GM19452 (cell line): Measurements from ENCODE around the gene MAMLD1.

ENCODE experiments used
- ATAC-seq: cut with Tn5 transposase; IDR thresholded peaks from one replicate; pipeline ENCODE4 v1.9.1; 2021; ENCODE audit not compliant: unreplicated experiment

MAMLD1 gene

DNA sequence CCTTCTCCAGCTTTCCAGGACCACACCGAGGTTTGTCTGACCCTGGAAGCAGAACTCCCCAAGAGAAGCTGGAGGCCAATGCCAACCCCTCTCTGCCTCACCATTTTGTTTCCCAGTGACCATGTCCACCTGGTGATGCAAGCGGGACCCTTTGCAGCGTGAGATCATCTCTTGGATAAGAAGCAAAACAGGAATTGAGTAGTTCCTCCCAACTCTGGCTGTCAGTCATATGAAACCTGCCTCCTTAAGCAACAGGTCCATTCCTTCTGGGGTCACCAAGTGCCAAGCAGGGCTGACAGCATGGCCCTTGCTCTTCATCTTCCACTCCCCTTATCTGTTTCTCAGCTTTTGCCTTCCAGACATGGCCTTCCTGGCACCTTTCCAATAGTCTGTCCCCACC is 164.0 kb downstream of the MAMLD1 start:
- no peak for ATAC-seq

DNA sequence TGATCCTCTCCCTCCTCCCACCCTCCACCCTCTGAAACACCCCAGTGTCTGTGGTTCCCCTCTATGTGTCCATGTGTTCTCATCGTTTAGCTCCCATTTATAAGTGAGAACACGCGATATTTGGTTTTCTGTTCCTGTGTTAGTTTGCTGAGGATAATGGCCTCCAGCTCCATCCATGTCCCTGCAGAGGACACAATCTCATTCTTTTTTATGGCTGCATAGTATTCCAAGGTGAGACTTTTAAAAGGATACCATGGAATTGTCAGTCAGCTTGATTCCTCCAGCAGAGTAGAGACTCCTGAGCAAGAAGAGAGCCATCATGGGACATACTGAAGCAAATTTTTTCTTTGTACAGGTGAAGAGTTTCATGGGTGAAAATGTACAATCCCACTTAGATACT is 166.5 kb downstream of the MAMLD1 start:
- ATAC-seq: no peak

DNA sequence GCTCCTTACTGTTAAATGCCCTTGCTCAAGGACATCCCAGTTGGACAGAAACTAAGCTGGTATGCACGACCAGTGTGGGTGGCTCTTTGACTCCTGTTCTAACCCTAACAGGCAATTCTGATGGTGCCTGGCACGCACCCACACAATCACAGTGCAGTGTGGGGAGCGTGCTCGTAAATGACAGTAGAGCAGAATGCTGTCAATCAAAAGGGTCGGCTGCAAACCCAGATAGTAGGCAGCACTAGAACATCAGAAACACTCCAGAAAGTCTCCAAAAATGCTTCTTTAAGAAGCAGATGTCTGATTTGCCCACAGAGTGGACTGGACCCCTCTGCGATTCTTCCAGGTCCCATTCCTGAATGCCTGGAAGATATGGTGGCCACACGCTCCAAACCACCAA is 167.7 kb downstream of the MAMLD1 start:
- no peak for ATAC-seq

DNA sequence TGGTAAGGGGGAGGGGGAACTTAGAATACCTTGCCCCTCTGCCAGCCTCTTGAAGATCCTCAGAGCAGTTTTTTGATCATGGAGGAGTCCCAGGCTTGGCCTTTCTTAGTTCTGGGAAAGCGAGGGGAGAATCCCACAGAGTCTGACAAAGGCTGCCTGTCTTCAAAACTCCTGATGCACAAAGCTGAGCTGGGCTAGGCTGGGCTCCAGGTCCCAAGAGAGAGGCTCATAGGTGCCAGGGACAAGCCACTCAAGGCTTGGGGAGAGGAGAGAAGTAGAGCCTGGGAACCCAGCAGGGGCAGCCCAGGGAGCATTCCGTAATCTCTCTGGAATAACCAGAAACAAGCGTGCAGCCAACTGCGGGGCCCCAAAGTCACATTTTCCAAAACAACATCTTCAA is 168.3 kb downstream of the MAMLD1 start:
- ATAC-seq: no peak

DNA sequence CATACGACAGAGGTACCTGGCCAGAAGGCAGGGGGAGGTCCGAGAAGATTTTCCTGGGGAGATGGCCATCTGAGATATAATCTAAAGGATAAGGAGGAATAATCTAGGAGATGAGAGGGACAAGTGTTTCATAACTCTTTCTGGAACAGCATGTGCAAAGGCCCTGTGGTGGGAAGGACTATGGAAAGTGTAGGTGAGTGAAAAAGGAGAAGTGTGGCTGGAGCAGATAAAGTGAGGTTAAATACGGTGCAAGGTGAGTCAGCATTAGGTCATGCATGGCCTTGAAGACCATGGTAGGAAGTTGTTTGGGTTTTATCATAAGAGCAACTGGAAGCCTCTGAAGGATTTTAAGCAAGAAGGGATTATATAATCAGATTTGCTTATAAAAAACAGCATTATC is 170.7 kb downstream of the MAMLD1 start:
- ATAC-seq: no peak

DNA sequence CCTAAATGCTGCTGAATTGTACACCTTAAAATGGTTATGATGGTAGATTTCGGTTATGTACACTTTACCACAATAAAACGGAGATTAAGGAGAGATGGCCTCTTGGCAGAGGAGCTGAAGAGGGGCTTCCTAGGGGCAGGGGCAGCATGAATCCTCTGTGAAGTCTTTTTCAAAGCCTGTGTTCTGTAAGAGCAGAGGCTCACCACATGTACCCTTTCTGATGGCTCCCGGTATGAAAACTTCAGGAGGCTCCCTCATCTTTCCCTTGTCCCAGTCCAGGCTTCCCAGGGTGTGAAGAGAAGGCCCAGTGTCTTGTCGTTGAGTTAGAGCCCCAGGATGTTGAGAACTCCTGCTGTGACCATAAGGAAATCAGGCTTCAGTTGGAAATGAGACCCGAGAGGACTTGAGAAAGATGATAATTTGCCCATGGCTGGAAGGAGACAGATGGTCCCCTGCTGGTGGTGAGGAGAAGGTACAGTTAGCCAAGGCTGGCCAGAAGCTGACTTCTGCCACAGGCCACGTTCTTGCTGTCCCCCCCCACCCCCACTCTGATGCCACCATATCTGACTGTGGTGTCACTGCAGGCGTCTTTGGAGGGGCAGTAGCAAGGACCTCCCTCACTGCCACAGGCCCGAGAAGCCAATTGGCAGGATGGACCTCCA is 173.5 kb downstream of the MAMLD1 start:
- no peak for ATAC-seq

DNA sequence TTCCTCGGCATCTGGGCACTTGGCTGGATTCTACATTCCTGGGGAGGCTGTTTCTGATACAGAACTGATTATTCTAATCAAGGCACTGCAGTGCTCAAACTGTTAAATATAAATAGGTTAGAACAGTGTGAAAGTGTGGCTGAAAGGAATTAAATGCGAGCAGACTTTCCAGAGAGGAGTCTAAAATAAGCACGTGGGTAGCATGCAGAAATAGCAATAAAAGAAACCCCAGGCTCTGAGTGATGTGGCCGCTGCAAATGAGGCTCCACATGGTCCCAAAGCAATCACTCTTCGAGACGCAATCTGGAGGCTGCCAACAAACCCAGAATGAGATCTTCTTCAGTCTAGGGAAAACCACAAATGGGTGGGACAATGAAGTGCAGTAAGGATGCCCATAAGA is 174.7 kb downstream of the MAMLD1 start:
- no peak for ATAC-seq

DNA sequence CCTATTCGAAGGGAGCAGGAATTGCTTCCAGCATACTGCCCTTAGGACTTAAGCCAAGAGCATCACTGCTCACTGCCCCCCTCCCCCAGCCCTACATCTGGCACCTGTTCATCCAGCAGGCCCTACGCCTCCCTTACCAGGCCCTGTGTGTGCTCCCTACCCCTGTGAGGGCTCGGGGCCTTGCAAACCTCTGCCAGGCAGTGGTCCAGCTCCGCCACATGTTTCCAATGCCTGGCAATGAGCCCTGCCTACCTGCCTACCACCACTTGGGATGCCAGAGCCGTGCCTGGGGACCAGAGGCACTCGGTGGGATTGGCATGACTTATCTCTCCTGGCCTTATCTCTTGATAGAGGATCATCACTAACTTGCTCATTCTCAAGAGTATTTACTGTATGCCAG is 177.8 kb downstream of the MAMLD1 start:
- ATAC-seq: no peak

DNA sequence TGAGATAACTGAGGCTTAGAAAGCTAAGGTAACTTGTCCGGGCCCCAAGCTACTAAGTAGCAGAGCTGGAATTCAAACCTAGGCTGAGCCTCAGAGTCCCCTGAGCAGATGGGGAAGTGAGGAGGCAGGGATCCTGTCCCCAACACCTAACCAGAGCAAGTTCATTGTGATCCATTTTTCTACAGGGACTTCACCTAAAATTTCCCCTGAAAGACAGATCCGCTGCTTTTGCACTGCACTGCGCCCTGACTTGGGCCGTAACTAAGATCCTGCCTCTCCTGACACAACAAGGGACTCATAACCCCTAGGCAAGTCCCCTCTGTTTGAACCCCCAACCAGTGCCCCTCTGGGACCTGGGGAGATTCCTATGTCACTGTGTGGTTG is 179.7 kb downstream of the MAMLD1 start:
- peak; percentile 28 for ATAC-seq

DNA sequence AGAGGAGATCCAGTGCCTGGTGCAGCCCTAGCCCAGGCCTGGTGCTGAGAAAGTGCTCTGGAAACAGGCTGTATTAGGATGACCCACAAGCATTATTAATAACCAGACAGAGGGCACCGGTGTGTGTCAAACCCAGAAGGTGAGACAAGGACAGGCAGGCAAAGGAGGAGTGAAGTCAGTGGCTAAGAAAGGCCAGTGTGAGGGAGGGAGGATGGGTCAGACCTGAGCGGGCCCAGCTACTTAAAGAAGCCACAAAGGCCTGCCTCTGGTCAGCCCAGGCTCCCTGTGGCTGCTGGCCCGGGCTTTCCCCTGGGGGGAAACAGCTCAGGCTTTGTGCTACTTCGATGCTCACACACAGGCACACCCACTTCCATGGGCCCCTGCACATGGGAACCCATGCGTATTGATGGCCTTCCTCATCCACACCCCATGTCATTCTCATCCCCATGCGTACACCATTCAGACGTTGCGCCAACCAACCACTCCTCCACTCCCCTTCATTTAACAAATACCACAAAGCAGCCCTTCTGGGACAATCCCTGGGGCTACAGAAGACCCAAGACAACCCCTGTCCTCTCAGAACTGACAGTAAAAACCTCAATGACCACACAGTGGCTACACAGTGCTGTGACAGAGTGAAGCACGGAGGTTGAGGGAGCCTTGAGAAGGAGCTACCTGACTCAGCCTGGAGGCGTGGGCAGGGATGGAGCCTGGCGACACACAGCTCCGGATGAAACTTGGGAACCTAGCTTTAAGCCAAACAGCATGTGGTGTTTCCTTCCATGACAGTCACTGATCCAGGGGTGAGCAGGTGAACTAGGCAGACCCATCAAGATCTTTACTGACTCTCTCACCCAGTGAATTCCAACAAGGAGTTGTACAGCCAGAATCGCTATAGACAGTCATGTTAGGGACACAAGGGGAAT is 180.4 kb downstream of the MAMLD1 start:
- peak; percentile 59 for ATAC-seq

DNA sequence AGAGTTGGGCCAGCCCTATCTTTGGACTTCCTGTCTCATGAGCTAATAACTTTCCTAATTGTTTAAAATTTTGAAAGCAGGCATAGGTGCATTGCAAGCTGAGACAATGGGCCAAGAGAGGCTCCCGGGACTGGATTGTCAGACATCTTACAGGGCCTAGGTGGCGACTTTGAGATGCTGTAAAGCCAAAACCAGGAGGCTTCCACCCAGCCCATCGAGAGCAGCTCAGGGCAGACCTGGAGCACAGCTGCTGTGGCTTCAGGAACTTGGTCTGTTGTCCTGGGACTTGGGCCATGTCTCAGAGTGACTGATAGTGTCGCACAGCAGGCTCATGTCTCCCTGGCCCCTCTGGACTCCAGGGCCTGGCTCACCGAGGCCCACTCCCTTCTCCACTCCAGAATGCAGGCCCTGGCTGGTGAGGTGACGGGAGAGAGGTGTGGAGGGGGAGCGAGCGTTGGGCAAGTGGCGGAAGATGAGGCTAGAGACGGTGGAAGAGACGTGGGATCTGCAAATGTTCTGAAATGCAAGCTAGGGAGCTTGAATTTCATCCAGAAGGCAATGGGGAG is 181.2 kb downstream of the MAMLD1 start:
- no peak for ATAC-seq

DNA sequence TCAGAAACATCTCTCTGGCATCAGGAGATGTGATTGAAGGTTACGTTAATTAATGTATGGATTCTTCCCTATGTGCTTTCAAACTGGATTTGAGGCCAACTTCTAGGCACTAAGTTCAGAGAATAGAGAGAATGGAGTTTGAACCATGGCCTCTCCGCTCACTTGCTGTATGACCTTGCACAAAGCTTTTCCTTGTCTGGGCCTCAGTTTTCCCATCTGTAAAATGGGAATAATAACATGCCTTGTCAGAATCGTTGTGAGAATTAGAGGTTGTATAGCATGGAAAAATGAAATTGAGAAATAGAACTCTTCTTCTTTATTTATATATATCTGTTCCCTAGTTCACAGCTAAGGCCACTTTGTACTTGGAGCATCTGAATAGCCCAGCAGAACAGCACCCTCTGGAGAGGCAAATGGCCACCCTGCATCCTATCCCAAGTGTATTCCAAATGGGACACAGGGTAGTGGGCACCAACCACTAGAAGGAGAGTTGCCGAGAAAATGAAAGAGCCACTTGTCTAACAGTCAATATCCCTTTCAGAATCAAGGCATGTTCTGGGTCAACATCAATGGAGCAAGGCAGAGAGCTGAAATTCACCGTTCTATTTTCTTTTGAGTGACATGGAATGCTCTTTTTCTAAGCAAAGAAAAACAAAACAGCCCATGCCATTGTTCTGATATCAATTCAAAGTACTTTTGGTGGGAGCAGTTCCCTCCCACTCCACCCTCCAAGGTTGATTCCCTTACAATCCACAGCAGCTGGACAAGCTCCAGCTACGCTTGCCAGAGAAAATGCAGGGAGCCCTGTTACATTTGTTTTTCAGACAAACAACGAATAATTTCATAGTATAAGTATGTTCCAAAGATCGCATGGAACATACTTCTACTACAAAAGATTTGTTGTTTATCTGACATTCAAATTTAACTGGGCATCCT is 182.0 kb downstream of the MAMLD1 start:
- no peak for ATAC-seq

DNA sequence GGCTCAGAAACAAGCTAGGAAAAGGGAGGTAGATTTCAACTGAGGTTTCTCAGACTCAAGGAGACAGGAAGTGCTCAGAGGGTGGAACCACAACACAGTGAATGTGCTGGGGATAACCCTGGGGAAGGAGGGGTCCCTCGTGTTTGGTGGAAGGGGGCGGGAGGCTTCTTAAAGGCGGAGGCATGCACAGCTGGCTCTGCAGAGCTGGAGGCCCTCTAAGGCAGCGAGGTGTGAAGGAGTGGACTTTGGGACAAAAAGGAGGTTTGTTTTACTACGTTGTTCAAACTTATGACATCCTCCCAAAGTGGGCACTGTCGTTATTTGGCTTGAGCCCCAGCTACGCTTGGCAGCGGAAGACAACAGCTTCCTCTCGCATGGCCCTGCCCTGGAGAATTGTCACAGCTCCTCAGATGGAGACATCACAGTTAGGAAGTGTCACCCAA is 183.6 kb downstream of the MAMLD1 start:
- ATAC-seq: no peak

DNA sequence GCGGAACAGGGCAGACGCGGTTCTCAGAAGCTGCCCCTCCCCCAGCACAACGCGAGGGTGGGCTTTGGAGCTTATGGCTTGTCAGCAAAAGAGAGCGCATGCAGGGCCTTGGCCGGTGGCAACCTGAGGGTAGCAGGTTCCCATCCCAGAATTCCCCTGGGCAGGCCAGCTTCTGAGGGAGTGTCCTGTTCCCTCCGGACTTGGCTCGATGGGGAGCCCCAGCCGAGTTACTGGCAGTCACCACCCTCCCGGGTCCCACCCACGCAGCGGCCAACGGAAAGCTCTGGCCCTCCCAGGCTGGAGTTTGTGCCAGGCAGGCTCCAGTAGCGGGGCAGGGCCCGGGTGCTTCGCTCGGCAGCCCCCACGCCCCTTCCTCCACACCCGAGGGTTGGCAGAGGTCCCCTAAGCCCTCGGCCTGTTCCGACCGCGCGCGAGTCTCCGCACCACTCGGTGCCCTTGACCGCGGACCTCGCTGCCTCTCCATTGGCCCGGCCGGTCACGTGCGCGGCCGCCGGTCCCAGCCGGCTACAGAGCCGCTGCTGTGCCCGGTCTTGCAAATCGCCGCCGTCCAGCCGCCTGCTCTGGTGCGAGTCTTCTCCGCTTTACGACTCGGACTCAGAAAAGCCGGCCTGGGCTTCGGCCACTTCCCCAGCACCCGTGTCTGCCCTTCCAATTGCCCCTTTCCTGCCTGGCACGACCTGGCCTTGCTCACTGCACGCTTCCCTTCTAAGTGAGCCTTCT is 184.4 kb downstream of the MAMLD1 start:
- peak; percentile 47 for ATAC-seq

DNA sequence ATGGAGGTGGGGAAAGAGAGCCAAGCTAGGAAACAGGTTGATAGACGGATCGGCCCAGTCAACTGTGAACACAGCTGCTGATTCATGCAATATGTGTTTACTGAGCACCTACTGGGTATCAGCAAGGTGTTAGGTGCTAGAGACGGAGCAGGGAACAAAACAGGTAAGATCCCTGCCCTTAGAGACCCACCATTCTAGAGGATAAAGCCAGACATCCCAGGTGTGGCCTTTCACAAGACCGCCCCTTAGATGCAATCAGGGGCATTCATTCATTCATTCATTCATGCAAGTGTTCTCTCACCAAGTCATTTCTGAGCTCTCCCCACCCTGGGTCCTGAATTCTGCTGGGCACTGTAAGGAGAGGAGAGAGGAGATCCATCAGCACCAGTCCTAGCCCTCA is 185.1 kb downstream of the MAMLD1 start:
- ATAC-seq: no peak

DNA sequence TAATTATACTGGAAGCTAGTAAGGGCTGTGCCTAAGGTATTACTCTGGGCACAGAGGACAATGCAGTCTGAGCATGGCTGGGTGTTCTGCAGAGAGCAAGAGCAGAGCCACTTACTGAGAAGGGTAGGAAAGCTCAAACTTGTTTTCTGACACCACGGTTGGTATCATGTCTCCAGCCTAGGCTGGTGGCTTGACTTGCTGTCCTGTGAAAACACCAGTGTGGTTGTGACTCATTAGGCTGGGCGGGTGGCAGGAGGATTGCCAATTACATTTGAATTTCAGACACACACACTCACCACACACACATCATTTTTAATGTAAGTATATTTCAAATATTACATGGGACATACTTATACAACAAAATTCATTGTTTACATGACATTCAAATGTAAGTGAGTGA is 185.6 kb downstream of the MAMLD1 start:
- ATAC-seq: no peak

DNA sequence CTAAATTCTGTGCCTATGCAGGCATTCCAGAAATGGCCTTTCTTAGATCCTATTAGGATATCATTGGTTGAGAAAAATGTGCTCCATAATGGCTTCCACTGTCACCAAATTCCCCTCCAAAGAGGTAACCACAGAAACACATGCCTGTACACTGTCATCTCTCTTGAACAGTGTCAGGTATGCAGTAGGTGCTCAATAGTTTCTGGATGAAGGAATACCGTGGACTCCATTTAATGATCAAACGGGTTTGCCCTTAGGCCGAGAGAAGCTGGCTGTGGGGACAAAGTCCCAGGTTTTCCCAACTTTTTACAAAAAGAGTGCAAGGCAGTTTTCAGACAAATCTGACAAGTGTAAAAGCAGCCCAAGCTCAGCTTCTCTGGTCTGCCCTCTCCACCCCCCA is 188.8 kb downstream of the MAMLD1 start:
- ATAC-seq: no peak

DNA sequence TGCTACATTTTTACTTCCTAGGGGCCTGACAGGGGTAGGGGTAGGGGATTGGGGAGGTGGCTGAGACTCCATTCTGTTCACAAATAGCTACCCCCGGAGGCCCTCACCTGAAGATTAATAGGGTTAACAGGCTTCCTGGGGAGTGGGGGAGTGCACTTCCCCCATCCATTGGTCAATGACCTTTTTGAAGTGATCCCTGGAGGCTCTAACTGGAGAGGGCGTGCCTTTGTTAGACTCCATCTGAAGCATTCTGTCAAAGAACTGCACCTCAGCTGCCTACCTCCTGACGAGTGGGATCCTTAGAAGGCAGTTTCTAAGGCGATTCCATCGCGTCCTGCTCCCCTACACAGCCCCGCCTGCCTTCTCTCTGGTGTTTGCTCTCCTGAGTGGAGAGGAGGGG is 195.3 kb downstream of the MAMLD1 start:
- no peak for ATAC-seq
